GM12891 (cell line): ENCODE data around the gene SPTLC2.

ENCODE experiments used
- DNase-seq: peaks from one replicate; pipeline ENCODE4 v3.0.0; 2011; ENCODE audit warnings: low spot score; ENCODE audit not compliant: insufficient read length
- FAIRE-seq: peaks from 2 replicates; lab custom pipeline; 2011; peaks lifted over from hg19 to GRCh38; lab: Jason Lieb, UNC
- PAX5 ChIP-seq: IDR thresholded peaks from 2 replicates; pipeline ENCODE4 v1.6.1; 2011; ENCODE audit warnings: low read length, moderate library complexity, mild to moderate bottlenecking; ENCODE audit not compliant: insufficient read depth, severe bottlenecking
- POLR2A ChIP-seq: IDR thresholded peaks from 2 replicates; pipeline ENCODE4 v1.6.1; 2011; ENCODE audit warnings: low read depth, low read length, control low read depth
- POLR2AphosphoS5 ChIP-seq: IDR thresholded peaks from 2 replicates; pipeline ENCODE4 v1.6.1; 2011; ENCODE audit warnings: low read depth, low read length, control low read depth
- POU2F2 ChIP-seq: IDR thresholded peaks from 2 replicates; pipeline ENCODE4 v1.6.1; 2011; ENCODE audit warnings: low read depth, mild to moderate bottlenecking, control low read depth, low read length, moderate library complexity
- SPI1 ChIP-seq: IDR thresholded peaks from 2 replicates; pipeline ENCODE4 v1.6.1; 2011; ENCODE audit warnings: low read depth, low read length, control low read depth
- TAF1 ChIP-seq: IDR thresholded peaks from 2 replicates; pipeline ENCODE4 v1.6.1; 2011; ENCODE audit warnings: low read depth, low read length, control low read depth

The SPTLC2 gene

GRCh38 chr14:77485256-77485655 lies 131.2 kb downstream of the SPTLC2 start:
- FAIRE-seq = no peak
- TF ChIP-seq POLR2A (no peak), POLR2AphosphoS5 (no peak), POU2F2 (no peak), TAF1 (no peak), SPI1 (no peak), PAX5 (no peak)
- no peak for DNase-seq

- FAIRE-seq = no peak
- no peak for DNase-seq
- TF ChIP-seq PAX5 = no peak
Observed at GRCh38 chr14:77482422-77482821, 134.0 kb downstream of the SPTLC2 start.

GRCh38 chr14:77478796-77479195 lies 137.6 kb downstream of the SPTLC2 start:
- peak; percentile 61 for DNase-seq
- peak; percentile 98 for TF ChIP-seq SPI1
- TF ChIP-seq POLR2A = no peak
- TF ChIP-seq POU2F2 = no peak
- no peak for TF ChIP-seq TAF1
- peak; percentile 33 for FAIRE-seq

GRCh38 chr14:77478029-77478428 lies 138.4 kb downstream of the SPTLC2 start:
- no peak for TF ChIP-seq POLR2A
- TF ChIP-seq TAF1 = no peak
- no peak for TF ChIP-seq POU2F2
- TF ChIP-seq PAX5 = no peak
- TF ChIP-seq POLR2AphosphoS5 = no peak
- no peak for TF ChIP-seq SPI1
- DNase-seq (no peak), FAIRE-seq (no peak)

- no peak for FAIRE-seq
- TF ChIP-seq POU2F2 = no peak
- TF ChIP-seq PAX5 = no peak
- TF ChIP-seq POLR2AphosphoS5 = no peak
- no peak for TF ChIP-seq POLR2A
- TF ChIP-seq SPI1 = no peak
- no peak for TF ChIP-seq TAF1
- no peak for DNase-seq
Observed at GRCh38 chr14:77475432-77476115, 140.9 kb downstream of the SPTLC2 start.

GRCh38 chr14:77474479-77475177 lies 141.8 kb downstream of the SPTLC2 start:
- no peak for DNase-seq
- FAIRE-seq = no peak
- no peak for TF ChIP-seq TAF1
- TF ChIP-seq POU2F2 = no peak
- TF ChIP-seq POLR2A = no peak
- TF ChIP-seq SPI1 = no peak
- no peak for TF ChIP-seq POLR2AphosphoS5
- no peak for TF ChIP-seq PAX5

GRCh38 chr14:77473921-77474320 lies 142.5 kb downstream of the SPTLC2 start:
- TF ChIP-seq PAX5 = no peak
- no peak for TF ChIP-seq TAF1
- TF ChIP-seq SPI1 = no peak
- TF ChIP-seq POLR2AphosphoS5 = no peak
- TF ChIP-seq POU2F2 = no peak
- TF ChIP-seq POLR2A = no peak
- FAIRE-seq (no peak), DNase-seq (no peak)

- FAIRE-seq = no peak
- DNase-seq = no peak
- TF ChIP-seq POLR2A (no peak), POLR2AphosphoS5 (no peak), TAF1 (no peak), SPI1 (no peak), POU2F2 (no peak), PAX5 (no peak)
Observed at GRCh38 chr14:77470224-77470870, 146.1 kb downstream of the SPTLC2 start.

- no peak for DNase-seq
- FAIRE-seq = no peak
- TF ChIP-seq POU2F2 (no peak), TAF1 (no peak), POLR2A (peak; percentile 27; the same call in 1 of the 2 replicates), POLR2AphosphoS5 (no peak), SPI1 (no peak), PAX5 (no peak)
Observed at GRCh38 chr14:77469539-77469938, 146.9 kb downstream of the SPTLC2 start.

- DNase-seq (no peak), FAIRE-seq (no peak)
Observed at GRCh38 chr14:77469067-77469505, 147.4 kb downstream of the SPTLC2 start.

More at GRCh38 chr14:77469067-77469505, 147.4 kb downstream of the SPTLC2 start:
- TF ChIP-seq POU2F2 (no peak), TAF1 (no peak), SPI1 (no peak), POLR2A (no peak), PAX5 (no peak), POLR2AphosphoS5 (no peak)
